ENCODE results near the gene APCDD1L. TPM values are rescaled to one million over a fixed set of nuclear protein-coding genes. Genes with fewer than 3 reads are reported as not detected.

APCDD1L gene
- total RNA-seq, 4 donors from 2014 or later, result 0.07 to 0.22 TPM; not detected in 2

- Histone ChIP-seq H3K4me3 (no peak overlapping the region), H3K27ac (no peak overlapping the region), H3K4me1 (no peaks in the 10 kb centered on the region), H3K27me3 (no peaks in the 10 kb centered on the region), H3K9me3 (peaks cover 3 to 12% (median 4%) of the 10 kb centered on the region in 3 donors), H3K36me3 (no peaks in the 10 kb centered on the region)
- in situ Hi-C loops (cut with MboI; ENCODE audit: low sequenced_read_pairs in 4 of 4), result no loop called here
- no peak for DNase-seq
- ATAC-seq, result no peak
- intact Hi-C loops (cut with DNase I; ENCODE audit: low total_unique reads), result no loop called here
- TF ChIP-seq CTCF (IDR thresholded peaks at IDR 0.05 in 4 of 5, conservative IDR thresholded peaks at IDR 0.05 in 1 of 5) (no peak), POLR2A (IDR thresholded peaks at IDR 0.05) (no peak)
Measured at GRCh38 chr20:58523971-58524315, 8.7 kb upstream of the APCDD1L start.

DNA sequence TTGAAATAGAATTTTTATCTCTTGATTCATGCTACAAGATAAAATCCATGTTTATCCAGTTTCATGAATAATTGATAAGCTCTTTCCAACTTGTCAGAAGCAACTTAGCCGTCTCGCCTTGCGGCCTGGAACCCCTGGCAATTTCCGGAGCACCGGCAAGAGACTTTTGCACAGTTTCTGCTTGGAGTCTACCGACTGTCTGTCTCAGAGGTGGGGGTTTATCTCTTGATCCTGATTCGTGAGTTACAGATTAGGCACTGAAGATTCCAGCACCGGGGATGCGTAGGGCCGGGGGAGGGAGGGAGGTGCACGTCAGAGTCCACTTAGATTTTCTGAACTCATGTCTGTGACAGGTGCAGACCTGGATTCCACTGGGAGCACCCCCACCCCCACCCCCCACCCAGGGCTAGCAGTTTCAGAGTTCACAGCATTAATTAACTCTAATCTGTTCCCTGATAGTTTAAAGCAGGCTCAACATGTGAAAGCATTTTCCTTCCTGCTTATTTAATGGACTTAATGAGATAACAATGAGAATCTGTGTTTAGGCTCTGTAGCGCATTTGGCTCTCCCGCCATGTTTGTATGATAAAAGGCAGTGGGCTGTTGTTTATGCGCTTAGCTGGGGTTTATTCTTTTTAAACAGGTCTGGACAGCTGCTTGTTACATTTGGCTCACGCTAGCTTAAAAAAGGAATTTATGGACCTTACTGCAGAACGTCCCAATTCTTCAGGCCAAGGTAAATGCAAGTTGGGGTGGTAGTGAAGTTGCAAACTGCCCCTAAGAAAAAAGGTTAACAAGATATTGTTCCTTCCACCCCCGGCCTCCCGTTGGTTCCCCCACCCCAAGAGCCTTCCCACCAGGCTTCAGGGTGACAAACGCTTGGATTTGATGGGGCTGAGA is 8.1 kb upstream of the APCDD1L start:
- Histone ChIP-seq H3K4me3 (no peak overlapping the region), H3K27ac (no peak overlapping the region), H3K27me3 (no peaks in the 10 kb centered on the region), H3K9me3 (peaks cover 3 to 12% (median 4%) of the 10 kb centered on the region in 3 donors), H3K4me1 (no peaks in the 10 kb centered on the region), H3K36me3 (no peaks in the 10 kb centered on the region)
- in situ Hi-C loops (cut with MboI; ENCODE audit: low sequenced_read_pairs in 4 of 4) (no loop called here), intact Hi-C loops (cut with DNase I; ENCODE audit: low total_unique reads) (no loop called here)
- ATAC-seq (no peak), DNase-seq (no peak)
- TF ChIP-seq CTCF (IDR thresholded peaks at IDR 0.05 in 4 of 5, conservative IDR thresholded peaks at IDR 0.05 in 1 of 5), result no peak

- no peaks in the 10 kb centered on the region for H3K27me3 ChIP-seq
- no peaks in the 10 kb centered on the region for H3K36me3 ChIP-seq
- no peak overlapping the region for H3K27ac ChIP-seq
- H3K4me1 ChIP-seq, result no peaks in the 10 kb centered on the region
- ATAC-seq, result no peak
- intact Hi-C loops (cut with DNase I; ENCODE audit: low total_unique reads) (no loop called here), in situ Hi-C loops (cut with MboI; ENCODE audit: low sequenced_read_pairs in 4 of 4) (no loop called here)
- TF ChIP-seq CTCF (IDR thresholded peaks at IDR 0.05 in 4 of 5, conservative IDR thresholded peaks at IDR 0.05 in 1 of 5) (no peak), POLR2A (IDR thresholded peaks at IDR 0.05) (no peak)
- no peak for DNase-seq
- peaks cover 3 to 12% (median 4%) of the 10 kb centered on the region in 3 donors for H3K9me3 ChIP-seq
- H3K4me3 ChIP-seq, result no peak overlapping the region
Measured at GRCh38 chr20:58522666-58523065, 7.5 kb upstream of the APCDD1L start.

- no peak for DNase-seq
- ATAC-seq, result no peak
- intact Hi-C loops (cut with DNase I; ENCODE audit: low total_unique reads) (no loop called here), in situ Hi-C loops (cut with MboI; ENCODE audit: low sequenced_read_pairs in 4 of 4) (no loop called here)
- no peak for TF ChIP-seq CTCF (IDR thresholded peaks at IDR 0.05 in 4 of 5, conservative IDR thresholded peaks at IDR 0.05 in 1 of 5)
- no peak for TF ChIP-seq POLR2A (IDR thresholded peaks at IDR 0.05)
- H3K4me1 ChIP-seq, result no peaks in the 10 kb centered on the region
- peaks cover 3 to 12% (median 4%) of the 10 kb centered on the region in 3 donors for H3K9me3 ChIP-seq
- H3K27me3 ChIP-seq, result no peaks in the 10 kb centered on the region
- H3K4me3 ChIP-seq, result no peak overlapping the region
- H3K36me3 ChIP-seq, result no peaks in the 10 kb centered on the region
- H3K27ac ChIP-seq, result no peak overlapping the region
Measured at GRCh38 chr20:58521763-58522162, 6.6 kb upstream of the APCDD1L start.

Data from gastrocnemius medialis (tissue), 4 donors.